KMS-11 (cell line): Measurements from ENCODE around the gene NFIC.
"Not testable (repeated sequence)": the region's sequence is repeated elsewhere in the genome, so short reads cannot be mapped to it uniquely, and the experiment has no call there.

Source experiments
- H2AFZ ChIP-seq: fragments of 200-600 bp; sonication (generic); 2 replicates; pipeline ENCODE4 v1.6.1; 2016; ENCODE audit warnings: antibody characterized with exemption, mixed run types, low read depth
- H3K27ac ChIP-seq: fragments of 200-600 bp; sonication (generic); 2 replicates; pipeline ENCODE4 v1.6.1; 2016; ENCODE audit warnings: mild to moderate bottlenecking, mixed run types
- H3K27me3 ChIP-seq: fragments of 200-600 bp; sonication (generic); 2 replicates; pipeline ENCODE4 v1.6.1; 2017; ENCODE audit warnings: mild to moderate bottlenecking, low read depth, mixed run types, moderate library complexity; ENCODE audit not compliant: insufficient read depth
- H3K36me3 ChIP-seq: fragments of 200-600 bp; sonication (generic); 2 replicates; pipeline ENCODE4 v1.6.1; 2017; ENCODE audit warnings: mild to moderate bottlenecking, mixed run types; ENCODE audit not compliant: insufficient read depth
- H3K4me1 ChIP-seq: fragments of 200-600 bp; sonication (generic); 2 replicates; pipeline ENCODE4 v1.6.1; 2016; ENCODE audit warnings: mild to moderate bottlenecking, low read depth, mixed run types; ENCODE audit not compliant: poor library complexity, severe bottlenecking
- H3K4me2 ChIP-seq: fragments of 200-600 bp; sonication (generic); 2 replicates; pipeline ENCODE4 v1.7.0; 2016; ENCODE audit warnings: mild to moderate bottlenecking, mixed run types
- H3K4me3 ChIP-seq: fragments of 200-600 bp; sonication (generic); IDR thresholded peaks from 2 replicates; pipeline ENCODE4 v1.6.1; 2017; ENCODE audit warnings: low read depth, low read length, mixed read lengths; ENCODE audit not compliant: insufficient read depth
- H3K79me2 ChIP-seq: fragments of 200-600 bp; sonication (generic); 2 replicates; pipeline ENCODE4 v1.6.1; 2016; ENCODE audit warnings: low read depth, mixed run types; ENCODE audit not compliant: insufficient read depth
- H3K9ac ChIP-seq: fragments of 200-600 bp; sonication (generic); 2 replicates; pipeline ENCODE4 v1.6.1; 2016; ENCODE audit warnings: mild to moderate bottlenecking, mixed run types
- H4K20me1 ChIP-seq: fragments of 200-600 bp; sonication (generic); 2 replicates; pipeline ENCODE4 v1.6.1; 2016; ENCODE audit warnings: mild to moderate bottlenecking, mixed run types; ENCODE audit not compliant: insufficient read depth
- CTCF ChIP-seq: fragments of 200-600 bp; sonication (generic); conservative IDR thresholded peaks from 2 replicates; pipeline ENCODE4 v1.6.1; 2017; ENCODE audit warnings: low read depth, mild to moderate bottlenecking, antibody characterized with exemption, low read length, moderate library complexity, mixed read lengths

Gene NFIC

DNA sequence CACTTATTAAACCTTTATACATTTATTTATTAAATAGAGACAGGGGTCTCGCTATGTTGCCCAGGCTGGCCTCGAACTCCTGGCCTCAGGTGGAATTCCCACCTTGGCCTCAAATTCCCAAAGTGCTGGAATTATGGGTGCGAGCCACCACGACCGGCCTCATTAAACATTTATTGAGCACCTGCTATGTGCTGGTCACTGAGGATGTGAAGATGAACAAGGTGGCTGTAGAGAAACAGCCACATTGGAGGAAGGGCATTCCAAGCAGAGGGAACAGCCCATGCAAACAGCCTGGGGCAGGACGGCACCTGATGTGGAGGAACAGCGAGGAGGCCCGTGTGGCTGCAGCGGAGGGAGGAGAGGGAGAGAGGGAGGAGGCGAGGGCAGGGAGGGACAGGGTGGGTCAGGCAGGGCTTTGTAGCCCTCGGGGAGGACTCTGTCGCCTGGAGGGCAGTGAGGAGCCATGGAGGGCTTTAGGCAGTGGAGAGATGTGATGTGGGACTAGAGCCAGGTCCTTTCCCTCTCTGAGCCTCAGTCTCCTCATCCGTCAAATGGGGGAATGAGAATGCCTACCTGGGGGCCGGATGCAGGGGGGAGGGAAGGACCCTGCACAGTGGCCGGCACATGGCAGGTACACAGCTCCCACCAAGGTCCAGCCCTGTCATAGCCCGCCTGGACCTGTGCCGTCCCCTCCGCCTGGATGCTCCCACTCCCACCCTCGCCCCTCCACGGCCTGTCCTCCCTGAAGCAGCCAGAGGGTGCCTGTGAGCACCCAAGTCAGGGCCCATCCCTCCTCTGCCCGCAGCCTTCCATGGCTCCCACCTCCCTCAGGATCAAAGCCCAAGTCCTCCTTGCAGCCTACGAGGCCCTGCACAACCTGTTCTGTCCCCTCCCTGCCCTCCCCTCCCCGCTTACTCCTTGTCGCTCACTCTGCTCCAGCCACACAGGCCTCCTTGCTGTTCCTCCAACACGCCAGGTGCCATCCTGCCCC, 21.5 kb upstream of the NFIC start:
- no peak overlapping the region for H3K4me2 ChIP-seq
- no peak overlapping the region for H3K27ac ChIP-seq
- H3K4me3 ChIP-seq = no peak overlapping the region
- H4K20me1 ChIP-seq = no peaks in the 10 kb centered on the region
- H3K27me3 ChIP-seq = peaks cover 3% of the 10 kb centered on the region; the same call in 1 of the 2 replicates
- no peak overlapping the region for H3K9ac ChIP-seq
- no peaks in the 10 kb centered on the region for H3K4me1 ChIP-seq
- H3K36me3 ChIP-seq = no peaks in the 10 kb centered on the region
- TF ChIP-seq CTCF = no peak
- no peak overlapping the region for H2AFZ ChIP-seq
- no peaks in the 10 kb centered on the region for H3K79me2 ChIP-seq

GRCh38 chr19:3345850-3346460, 20.4 kb upstream of the NFIC start:
- peaks cover 3% of the 10 kb centered on the region; the same call in 1 of the 2 replicates for H3K27me3 ChIP-seq
- no peaks in the 10 kb centered on the region for H4K20me1 ChIP-seq
- H3K79me2 ChIP-seq = no peaks in the 10 kb centered on the region
- H3K4me3 ChIP-seq = no peak overlapping the region
- no peak for TF ChIP-seq CTCF
- no peak overlapping the region for H3K9ac ChIP-seq
- H2AFZ ChIP-seq = no peak overlapping the region
- no peaks in the 10 kb centered on the region for H3K4me1 ChIP-seq
- no peaks in the 10 kb centered on the region for H3K36me3 ChIP-seq
- H3K4me2 ChIP-seq = no peak overlapping the region
- no peak overlapping the region for H3K27ac ChIP-seq

- no peaks in the 10 kb centered on the region for H3K36me3 ChIP-seq
- H3K27me3 ChIP-seq = peaks cover 3% of the 10 kb centered on the region; the same call in 1 of the 2 replicates
- H3K9ac ChIP-seq = no peak overlapping the region
- no peak overlapping the region for H3K27ac ChIP-seq
- no peak for TF ChIP-seq CTCF
- H3K4me1 ChIP-seq = no peaks in the 10 kb centered on the region
- H3K4me2 ChIP-seq = no peak overlapping the region
- H3K79me2 ChIP-seq = no peaks in the 10 kb centered on the region
- H4K20me1 ChIP-seq = no peaks in the 10 kb centered on the region
- H3K4me3 ChIP-seq = no peak overlapping the region
- no peak overlapping the region for H2AFZ ChIP-seq
Observed at GRCh38 chr19:3346677-3347353, 19.6 kb upstream of the NFIC start.

DNA sequence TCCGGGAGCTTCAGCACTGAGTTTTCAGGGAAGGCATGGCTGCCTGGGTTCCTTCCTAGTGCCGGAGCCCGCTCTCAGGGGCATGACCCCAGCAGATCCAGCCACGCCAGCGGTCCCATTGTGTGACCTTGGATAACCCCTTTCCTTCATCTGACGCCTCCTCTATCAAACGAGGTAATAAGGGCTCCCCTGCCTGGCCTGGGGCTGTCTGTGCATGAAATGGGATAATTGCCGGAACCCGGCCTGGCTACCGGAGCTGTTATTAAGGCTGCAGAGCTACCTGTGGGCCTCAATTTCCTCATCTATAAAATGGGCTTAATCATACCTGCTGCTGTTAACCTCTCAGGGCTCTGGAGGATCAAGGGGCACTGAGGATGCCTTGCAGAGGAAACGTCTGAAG, 18.3 kb upstream of the NFIC start:
- no peak overlapping the region for H2AFZ ChIP-seq
- no peaks in the 10 kb centered on the region for H3K36me3 ChIP-seq
- H3K27me3 ChIP-seq = 0 out of 2 replicates have a peak, but pooled peaks cover 3% of the 10 kb centered on the region
- no peak for TF ChIP-seq CTCF
- no peaks in the 10 kb centered on the region for H3K4me1 ChIP-seq
- H3K4me2 ChIP-seq = no peak overlapping the region
- H3K79me2 ChIP-seq = no peaks in the 10 kb centered on the region
- no peak overlapping the region for H3K27ac ChIP-seq
- no peaks in the 10 kb centered on the region for H4K20me1 ChIP-seq
- no peak overlapping the region for H3K4me3 ChIP-seq
- H3K9ac ChIP-seq = no peak overlapping the region

DNA sequence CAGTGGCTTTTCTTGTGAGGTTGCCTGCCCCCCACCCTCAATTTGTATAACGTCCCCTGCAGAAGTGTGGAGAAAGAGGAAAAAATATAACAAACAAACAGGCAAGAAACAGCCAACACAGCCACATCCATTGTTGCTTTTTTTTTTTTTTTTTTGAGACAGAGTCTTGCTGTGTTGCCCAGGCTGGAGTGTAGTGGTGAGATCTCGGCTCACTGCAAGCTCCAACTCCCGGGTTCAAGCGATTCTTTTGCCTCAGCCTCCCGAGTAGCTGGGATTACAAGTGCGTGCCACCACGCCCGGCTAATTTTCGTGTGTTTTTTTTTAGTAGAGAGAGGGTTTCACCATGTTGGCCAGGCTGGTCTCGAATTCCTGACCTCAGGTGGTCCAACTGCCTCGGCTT, 17.9 kb upstream of the NFIC start:
- H3K79me2 ChIP-seq, H3K36me3 ChIP-seq, H3K4me1 ChIP-seq, H3K27ac ChIP-seq, H3K27me3 ChIP-seq, H3K9ac ChIP-seq, H3K4me2 ChIP-seq, H3K4me3 ChIP-seq, H4K20me1 ChIP-seq, H2AFZ ChIP-seq: not testable (repeated sequence)
